ENCODE data around the gene UGDH.

GRCh38 chr4:39490322-39490721, 36.9 kb downstream of the UGDH start:
- TF ChIP-seq CTCF (IDR thresholded peaks at IDR 0.05), result no peak
- TF ChIP-seq EZH2 (IDR thresholded peaks at IDR 0.05), result no peak
- TF ChIP-seq EZH2phosphoT487 (IDR thresholded peaks at IDR 0.05), result no peak

Measured in neural progenitor cell (in vitro differentiated cells).